K562 (cell line): ENCODE measurements around the gene HPD. TPM values are rescaled to one million over a fixed set of nuclear protein-coding genes. Genes with fewer than 3 reads are reported as not detected.

Experiments used
- BRF1 ChIP-seq: IDR thresholded peaks from 3 replicates; pipeline ENCODE4 v1.6.1; 2011; ENCODE audit warnings: borderline replicate concordance, mild to moderate bottlenecking; ENCODE audit not compliant: insufficient read length; ENCODE audit errors: extremely low read depth
- CHD2 ChIP-seq: IDR thresholded peaks from 2 replicates; pipeline ENCODE4 v1.6.1; 2011; ENCODE audit warnings: low read depth, low read length
- ESRRA ChIP-seq: fragments of 450-650 bp; IDR thresholded peaks from 2 replicates; pipeline ENCODE4 v1.6.1; 2014; ENCODE audit warnings: low read depth, mild to moderate bottlenecking, moderate library complexity, borderline replicate concordance
- FOXM1 ChIP-seq, 2 experiments: fragments of 450-650 bp in 1 of 2; sonication (generic) in 1 of 2; formaldehyde crosslinking in 1 of 2; IDR thresholded peaks; 2 replicates each; pipeline versions ENCODE4 v1.6.1 to v1.9.0; 2017 to 2022; ENCODE audit warnings: low read depth in 2 of 2, mild to moderate bottlenecking in 2 of 2, missing genetic modification reagents in 1 of 2, moderate library complexity in 1 of 2
- GTF2E2 ChIP-seq: fragments of 200-800 bp; sonication (Bioruptor generic); IDR thresholded peaks from 2 replicates; pipeline ENCODE4 v1.6.1; 2016; ENCODE audit warnings: missing genetic modification characterization, missing compliant biosample characterization
- HEY1 ChIP-seq: fragments of 250-450 bp; sonication (Bioruptor Pico); IDR thresholded peaks from 2 replicates; pipeline ENCODE4 v1.5.0; 2020; ENCODE audit warnings: mild to moderate bottlenecking, moderate library complexity, borderline replicate concordance
- IFI16 ChIP-seq: fragments of 250-450 bp; sonication (Bioruptor Pico); IDR thresholded peaks from 2 replicates; pipeline ENCODE4 v2.1.2; 2022; ENCODE audit warnings: mild to moderate bottlenecking, inconsistent platforms
- ZNF57 ChIP-seq: fragments of 450-650 bp; formaldehyde crosslinking; IDR thresholded peaks from 2 replicates; pipeline ENCODE4 v1.4.0; 2020; ENCODE audit warnings: mild to moderate bottlenecking, moderate library complexity
- polyA plus RNA-seq, 8 experiments: library from polyadenylated mRNA; depleted of rRNA in 4 of 8; stranded (reverse) in 5 of 8; unstranded in 3 of 8; fragments of >200 nt; fragmentation: Nextera tagmentation in 2 of 8; fragmentation: Illumina TruSeq in 1 of 8; extraction: Ambion mirVana in 2 of 8; extraction: Trizol in 1 of 8; gene quantifications; 2 replicates each; pipeline versions ENCODE4 v1.2.1 to v1.2.3, GENCODE V29; 2011 to 2014; ENCODE audit warnings: inconsistent platforms in 1 of 8, missing spikeins in 1 of 8
- total RNA-seq, 7 experiments: library from RNA; depleted of rRNA in 6 of 7; stranded (reverse); fragments of >200 nt in 6 of 7; fragmentation: Illumina TruSeq in 2 of 7; extraction: Trizol in 2 of 7; gene quantifications; 2 replicates each; pipeline versions ENCODE4 v1.2.1 to v1.2.3, GENCODE V29; 2011 to 2021; ENCODE audit warnings: low replicate concordance in 1 of 7
- TF ChIP-seq, protein P1 (sequence below), 2 experiments: fragments of 450-650 bp; formaldehyde crosslinking in 1 of 2; IDR thresholded peaks; 2 replicates each; pipeline versions ENCODE4 v1.4.0 to v1.6.1; 2014 to 2020; ENCODE audit warnings: mild to moderate bottlenecking in 2 of 2, borderline replicate concordance in 1 of 2, low read depth in 1 of 2
- TF ChIP-seq, protein P2 (sequence below), 3 experiments: IDR thresholded peaks in 2 of 3; conservative IDR thresholded peaks in 1 of 3; 2 replicates each; pipeline ENCODE4 v1.5.1; 2011 to 2012; ENCODE audit warnings: low read length in 3 of 3, mild to moderate bottlenecking in 3 of 3, control low read depth in 2 of 3, improper control_type of control experiment in 1 of 3, inconsistent platforms in 1 of 3, low read depth in 1 of 3, mixed read lengths in 1 of 3, moderate library complexity in 1 of 3; ENCODE audit not compliant: insufficient read depth in 2 of 3
- TF ChIP-seq, protein P3 (sequence below): fragments of 450-650 bp; conservative IDR thresholded peaks from 2 replicates; pipeline ENCODE4 v1.6.1; 2016; ENCODE audit warnings: missing genetic modification characterization, low read depth, mild to moderate bottlenecking, missing compliant biosample characterization, moderate library complexity

The HPD gene
- total and polyA plus RNA-seq, 9 of the 15 experiments (the other 6 are each of a cell fraction or from before 2014, with no cell fraction given): 0.06 to 0.29 (median 0.07) TPM; not detected in 4

DNA sequence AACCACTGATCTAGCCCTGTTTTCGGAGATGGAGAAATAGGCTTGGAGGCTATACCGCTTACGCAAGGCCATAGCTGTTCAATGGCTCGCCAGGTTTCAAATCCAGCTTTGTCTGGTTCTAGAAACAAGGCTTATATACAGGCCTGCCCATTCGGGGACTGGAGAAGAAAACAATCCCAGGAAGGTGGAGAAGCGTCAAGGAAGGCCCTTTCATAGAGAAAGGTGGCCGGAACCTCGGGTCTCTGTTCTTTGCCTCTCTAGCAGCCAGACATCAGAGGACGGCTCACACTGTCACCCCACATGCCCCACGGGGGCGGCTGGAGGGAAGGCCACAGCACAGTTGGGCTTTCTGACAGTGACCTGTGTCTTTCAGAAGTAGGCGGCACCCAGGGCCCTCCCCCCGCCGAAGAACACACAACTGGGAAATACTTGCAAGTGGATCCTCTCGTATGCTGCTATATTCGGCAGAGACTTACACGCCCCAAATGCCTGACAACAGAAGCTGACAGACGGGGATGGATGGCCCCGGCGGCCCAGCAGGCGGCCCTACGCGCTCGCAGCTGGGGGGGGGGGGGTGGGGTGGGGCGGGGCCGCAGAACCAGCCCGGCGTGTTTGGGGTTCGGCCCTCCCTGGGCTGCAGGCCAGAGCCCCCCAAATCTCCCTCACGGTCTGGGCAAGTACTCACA is 59.4 kb downstream of the HPD start (continued):
- TF ChIP-seq, protein P1, sequence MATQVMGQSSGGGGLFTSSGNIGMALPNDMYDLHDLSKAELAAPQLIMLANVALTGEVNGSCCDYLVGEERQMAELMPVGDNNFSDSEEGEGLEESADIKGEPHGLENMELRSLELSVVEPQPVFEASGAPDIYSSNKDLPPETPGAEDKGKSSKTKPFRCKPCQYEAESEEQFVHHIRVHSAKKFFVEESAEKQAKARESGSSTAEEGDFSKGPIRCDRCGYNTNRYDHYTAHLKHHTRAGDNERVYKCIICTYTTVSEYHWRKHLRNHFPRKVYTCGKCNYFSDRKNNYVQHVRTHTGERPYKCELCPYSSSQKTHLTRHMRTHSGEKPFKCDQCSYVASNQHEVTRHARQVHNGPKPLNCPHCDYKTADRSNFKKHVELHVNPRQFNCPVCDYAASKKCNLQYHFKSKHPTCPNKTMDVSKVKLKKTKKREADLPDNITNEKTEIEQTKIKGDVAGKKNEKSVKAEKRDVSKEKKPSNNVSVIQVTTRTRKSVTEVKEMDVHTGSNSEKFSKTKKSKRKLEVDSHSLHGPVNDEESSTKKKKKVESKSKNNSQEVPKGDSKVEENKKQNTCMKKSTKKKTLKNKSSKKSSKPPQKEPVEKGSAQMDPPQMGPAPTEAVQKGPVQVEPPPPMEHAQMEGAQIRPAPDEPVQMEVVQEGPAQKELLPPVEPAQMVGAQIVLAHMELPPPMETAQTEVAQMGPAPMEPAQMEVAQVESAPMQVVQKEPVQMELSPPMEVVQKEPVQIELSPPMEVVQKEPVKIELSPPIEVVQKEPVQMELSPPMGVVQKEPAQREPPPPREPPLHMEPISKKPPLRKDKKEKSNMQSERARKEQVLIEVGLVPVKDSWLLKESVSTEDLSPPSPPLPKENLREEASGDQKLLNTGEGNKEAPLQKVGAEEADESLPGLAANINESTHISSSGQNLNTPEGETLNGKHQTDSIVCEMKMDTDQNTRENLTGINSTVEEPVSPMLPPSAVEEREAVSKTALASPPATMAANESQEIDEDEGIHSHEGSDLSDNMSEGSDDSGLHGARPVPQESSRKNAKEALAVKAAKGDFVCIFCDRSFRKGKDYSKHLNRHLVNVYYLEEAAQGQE (IDR thresholded peaks at IDR 0.05; ENCODE audit: borderline replicate concordance): peak; percentile 63
- TF ChIP-seq, protein P1 (CRISPR knock-in tag; IDR thresholded peaks at IDR 0.05; ENCODE audit: low read depth): no peak
- TF ChIP-seq BRF1 (no peak), GTF2E2 (tag) (no peak), IFI16 (no peak), FOXM1 (IDR thresholded peaks at IDR 0.05; ENCODE audit: low read depth) (no peak), FOXM1 (CRISPR knock-in tag; IDR thresholded peaks at IDR 0.05; ENCODE audit: low read depth) (no peak), CHD2 (no peak; the same call in 1 of the 2 replicates), ESRRA (no peak), HEY1 (no peak), ZNF57 (CRISPR knock-in tag) (no peak)
- TF ChIP-seq, protein P2, sequence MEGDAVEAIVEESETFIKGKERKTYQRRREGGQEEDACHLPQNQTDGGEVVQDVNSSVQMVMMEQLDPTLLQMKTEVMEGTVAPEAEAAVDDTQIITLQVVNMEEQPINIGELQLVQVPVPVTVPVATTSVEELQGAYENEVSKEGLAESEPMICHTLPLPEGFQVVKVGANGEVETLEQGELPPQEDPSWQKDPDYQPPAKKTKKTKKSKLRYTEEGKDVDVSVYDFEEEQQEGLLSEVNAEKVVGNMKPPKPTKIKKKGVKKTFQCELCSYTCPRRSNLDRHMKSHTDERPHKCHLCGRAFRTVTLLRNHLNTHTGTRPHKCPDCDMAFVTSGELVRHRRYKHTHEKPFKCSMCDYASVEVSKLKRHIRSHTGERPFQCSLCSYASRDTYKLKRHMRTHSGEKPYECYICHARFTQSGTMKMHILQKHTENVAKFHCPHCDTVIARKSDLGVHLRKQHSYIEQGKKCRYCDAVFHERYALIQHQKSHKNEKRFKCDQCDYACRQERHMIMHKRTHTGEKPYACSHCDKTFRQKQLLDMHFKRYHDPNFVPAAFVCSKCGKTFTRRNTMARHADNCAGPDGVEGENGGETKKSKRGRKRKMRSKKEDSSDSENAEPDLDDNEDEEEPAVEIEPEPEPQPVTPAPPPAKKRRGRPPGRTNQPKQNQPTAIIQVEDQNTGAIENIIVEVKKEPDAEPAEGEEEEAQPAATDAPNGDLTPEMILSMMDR (IDR thresholded peaks at IDR 0.05 in 2 of 3, conservative IDR thresholded peaks at IDR 0.05 in 1 of 3; ENCODE audit: insufficient read depth in 2 of 3, low read depth in 1 of 3, low read length in 3 of 3): no peak
- TF ChIP-seq, protein P3, sequence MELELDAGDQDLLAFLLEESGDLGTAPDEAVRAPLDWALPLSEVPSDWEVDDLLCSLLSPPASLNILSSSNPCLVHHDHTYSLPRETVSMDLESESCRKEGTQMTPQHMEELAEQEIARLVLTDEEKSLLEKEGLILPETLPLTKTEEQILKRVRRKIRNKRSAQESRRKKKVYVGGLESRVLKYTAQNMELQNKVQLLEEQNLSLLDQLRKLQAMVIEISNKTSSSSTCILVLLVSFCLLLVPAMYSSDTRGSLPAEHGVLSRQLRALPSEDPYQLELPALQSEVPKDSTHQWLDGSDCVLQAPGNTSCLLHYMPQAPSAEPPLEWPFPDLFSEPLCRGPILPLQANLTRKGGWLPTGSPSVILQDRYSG (tag): 0 out of 2 replicates have a peak, but pooled peaks have one; percentile 42
